Measurements from ENCODE around the gene SPDEF. TPM values are rescaled to one million over a fixed set of nuclear protein-coding genes. Genes with fewer than 3 reads are reported as not detected.

The SPDEF gene
- total RNA-seq, 2 experiments from 2014 or later: 0.18 TPM; not detected in 1

- ATAC-seq: no peak
- H3K36me3 Mint-ChIP-seq (ENCODE audit: low read depth): no peaks in the 10 kb centered on the region
- no peak overlapping the region for H3K27ac Mint-ChIP-seq
- DNase-seq: no peak
- ChIA-PET POLR2A (no interaction called here), CTCF (no interaction called here)
- H3K27me3 Mint-ChIP-seq: no peaks in the 10 kb centered on the region
- intact Hi-C loops (cut with DNase I, micrococcal nuclease): no loop called here
- no peaks in the 10 kb centered on the region for H3K9me3 Mint-ChIP-seq (ENCODE audit: low read depth)
- H3K4me1 Mint-ChIP-seq: peaks cover 3% of the 10 kb centered on the region
- no peak overlapping the region for H3K4me3 Mint-ChIP-seq
Observed at GRCh38 chr6:34522761-34523160, 33.4 kb downstream of the SPDEF start.

GRCh38 chr6:34521463-34522285 lies 34.5 kb downstream of the SPDEF start:
- CTCF ChIA-PET: no interaction called here

GRCh38 chr6:34520645-34521462 lies 35.3 kb downstream of the SPDEF start:
- Mint-ChIP-seq H3K36me3 (ENCODE audit: low read depth) (no peaks in the 10 kb centered on the region), H3K27me3 (no peaks in the 10 kb centered on the region), H3K4me1 (no peaks in the 10 kb centered on the region), H3K4me3 (no peak overlapping the region), H3K27ac (no peak overlapping the region), H3K9me3 (ENCODE audit: low read depth) (no peaks in the 10 kb centered on the region)
- POLR2A ChIA-PET: no interaction called here
- intact Hi-C loops (cut with DNase I, micrococcal nuclease): no loop called here
- CTCF ChIA-PET: no interaction called here
- DNase-seq: no peak
- no peak for ATAC-seq

More at GRCh38 chr6:34521463-34522285, 34.5 kb downstream of the SPDEF start:
- H3K4me1 Mint-ChIP-seq: no peaks in the 10 kb centered on the region
- no peaks in the 10 kb centered on the region for H3K36me3 Mint-ChIP-seq (ENCODE audit: low read depth)
- DNase-seq (peak; percentile 4), ATAC-seq (no peak)
- intact Hi-C loops (cut with DNase I, micrococcal nuclease): no loop called here
- H3K4me3 Mint-ChIP-seq: no peak overlapping the region
- no peak overlapping the region for H3K27ac Mint-ChIP-seq
- no peaks in the 10 kb centered on the region for H3K9me3 Mint-ChIP-seq (ENCODE audit: low read depth)
- H3K27me3 Mint-ChIP-seq: no peaks in the 10 kb centered on the region
- POLR2A ChIA-PET: no interaction called here

GRCh38 chr6:34519971-34520644 lies 36.0 kb downstream of the SPDEF start:
- CTCF ChIA-PET: interaction anchor here (1.0 to 1.3 kb wide), 2 partner anchors 89 to 721 kb away, joined by 3 to 4 read pairs; no protein-coding TSS in a partner anchor
- no peak overlapping the region for H3K27ac Mint-ChIP-seq
- intact Hi-C loops (cut with DNase I, micrococcal nuclease): no loop called here

GRCh38 chr6:34518669-34519365 lies 37.3 kb downstream of the SPDEF start:
- intact Hi-C loops (cut with DNase I, micrococcal nuclease): no loop called here
- CTCF ChIA-PET: interaction anchor here (0.7 to 1.3 kb wide), 3 partner anchors 8 to 722 kb away, joined by 3 to 4 read pairs (median 3); no protein-coding TSS in a partner anchor
- no peaks in the 10 kb centered on the region for H3K9me3 Mint-ChIP-seq (ENCODE audit: low read depth)

More at GRCh38 chr6:34519971-34520644, 36.0 kb downstream of the SPDEF start:
- no peak for ATAC-seq
- H3K9me3 Mint-ChIP-seq (ENCODE audit: low read depth): no peaks in the 10 kb centered on the region
- no peaks in the 10 kb centered on the region for H3K27me3 Mint-ChIP-seq
- no peaks in the 10 kb centered on the region for H3K4me1 Mint-ChIP-seq
- no peaks in the 10 kb centered on the region for H3K36me3 Mint-ChIP-seq (ENCODE audit: low read depth)
- H3K4me3 Mint-ChIP-seq: no peak overlapping the region
- peak; percentile 1 for DNase-seq
- POLR2A ChIA-PET: no interaction called here

GRCh38 chr6:34517966-34518365 lies 38.2 kb downstream of the SPDEF start:
- no peak overlapping the region for H3K27ac Mint-ChIP-seq
- peak; percentile 1 for DNase-seq
- H3K4me1 Mint-ChIP-seq: no peaks in the 10 kb centered on the region
- H3K4me3 Mint-ChIP-seq: no peak overlapping the region
- CTCF ChIA-PET: interaction anchor here (0.7 kb wide), 1 partner anchor 9 kb away, joined by 3 read pairs; no protein-coding TSS in a partner anchor
- ATAC-seq: no peak
- H3K36me3 Mint-ChIP-seq (ENCODE audit: low read depth): no peaks in the 10 kb centered on the region
- POLR2A ChIA-PET: no interaction called here
- peaks cover 3% of the 10 kb centered on the region for H3K27me3 Mint-ChIP-seq
- intact Hi-C loops (cut with DNase I, micrococcal nuclease): no loop called here
- H3K9me3 Mint-ChIP-seq (ENCODE audit: low read depth): no peaks in the 10 kb centered on the region

More at GRCh38 chr6:34518669-34519365, 37.3 kb downstream of the SPDEF start:
- no peak overlapping the region for H3K27ac Mint-ChIP-seq
- H3K36me3 Mint-ChIP-seq (ENCODE audit: low read depth): no peaks in the 10 kb centered on the region
- no peaks in the 10 kb centered on the region for H3K4me1 Mint-ChIP-seq
- POLR2A ChIA-PET: interaction anchor here (0.6 kb wide), 2 partner anchors 63 to 151 kb away, joined by 3 read pairs; no protein-coding TSS in a partner anchor
- no peak for ATAC-seq
- no peak overlapping the region for H3K4me3 Mint-ChIP-seq
- H3K27me3 Mint-ChIP-seq: peaks cover 3% of the 10 kb centered on the region
- peak; percentile 1 for DNase-seq

- H3K27ac Mint-ChIP-seq: no peak overlapping the region
- DNase-seq (no peak), ATAC-seq (no peak)
- no peaks in the 10 kb centered on the region for H3K9me3 Mint-ChIP-seq (ENCODE audit: low read depth)
- no peak overlapping the region for H3K4me3 Mint-ChIP-seq
- ChIA-PET POLR2A (no interaction called here), CTCF (no interaction called here)
- no peaks in the 10 kb centered on the region for H3K4me1 Mint-ChIP-seq
- no peaks in the 10 kb centered on the region for H3K36me3 Mint-ChIP-seq (ENCODE audit: low read depth)
- H3K27me3 Mint-ChIP-seq: peaks cover 3% of the 10 kb centered on the region
- intact Hi-C loops (cut with DNase I, micrococcal nuclease): no loop called here
Observed at GRCh38 chr6:34517461-34517881, 38.7 kb downstream of the SPDEF start.

GRCh38 chr6:34516391-34517324 lies 39.5 kb downstream of the SPDEF start:
- CTCF ChIA-PET: no interaction called here

GRCh38 chr6:34515473-34516387 lies 40.4 kb downstream of the SPDEF start:
- intact Hi-C loops (cut with DNase I, micrococcal nuclease): no loop called here
- H3K27me3 Mint-ChIP-seq: peaks cover 3% of the 10 kb centered on the region
- no peaks in the 10 kb centered on the region for H3K36me3 Mint-ChIP-seq (ENCODE audit: low read depth)
- ATAC-seq: no peak
- DNase-seq: no peak
- no peaks in the 10 kb centered on the region for H3K4me1 Mint-ChIP-seq
- H3K4me3 Mint-ChIP-seq: no peak overlapping the region
- ChIA-PET CTCF (no interaction called here), POLR2A (no interaction called here)
- no peak overlapping the region for H3K27ac Mint-ChIP-seq
- H3K9me3 Mint-ChIP-seq (ENCODE audit: low read depth): no peaks in the 10 kb centered on the region

More at GRCh38 chr6:34516391-34517324, 39.5 kb downstream of the SPDEF start:
- Mint-ChIP-seq H3K9me3 (ENCODE audit: low read depth) (no peaks in the 10 kb centered on the region), H3K27ac (no peak overlapping the region), H3K27me3 (peaks cover 3% of the 10 kb centered on the region), H3K4me3 (no peak overlapping the region), H3K36me3 (ENCODE audit: low read depth) (no peaks in the 10 kb centered on the region), H3K4me1 (no peaks in the 10 kb centered on the region)
- intact Hi-C loops (cut with DNase I, micrococcal nuclease): no loop called here
- ATAC-seq (no peak), DNase-seq (no peak)
- POLR2A ChIA-PET: interaction anchor here (0.6 kb wide), 1 partner anchor 97 kb away, joined by 3 read pairs; no protein-coding TSS in a partner anchor

All from activated CD4-positive, alpha-beta T cell treated with anti-CD3 and anti-CD28 coated beads for 36 hours (primary cell).